ENCODE results near the gene SNX10. TPM values are rescaled to one million over a fixed set of nuclear protein-coding genes. Genes with fewer than 3 reads are reported as not detected.

SNX10 gene
- total RNA-seq, 2 donors from 2014 or later, result 1.3 to 6.7 TPM

- no peaks in the 10 kb centered on the region for H3K36me3 ChIP-seq (replicated peaks in 1 of 2; ENCODE audit: insufficient read depth in 1 of 2, low read depth in 2 of 2)
- H3K4me1 ChIP-seq, result peaks cover 11% of the 10 kb centered on the region
- H3K4me3 ChIP-seq, result no peak overlapping the region
- intact Hi-C loops (cut with DNase I), result loop anchor here (5.0 kb wide), 1 partner anchor 295 kb away; no protein-coding TSS in a partner anchor
- no peak overlapping the region for H3K27ac ChIP-seq
- ATAC-seq (no peak), DNase-seq (no peak)
- H3K27me3 ChIP-seq, result no peaks in the 10 kb centered on the region
- 36 to 52% methylated on average over 2 of the region's 2 CpGs for WGBS, 2 donors
- no peak for TF ChIP-seq POLR2A (IDR thresholded peaks at IDR 0.05)
- no peak for TF ChIP-seq CTCF (IDR thresholded peaks at IDR 0.05)
- H3K9me3 ChIP-seq, result no peaks in the 10 kb centered on the region
Measured at GRCh38 chr7:26372704-26373103, 81.0 kb downstream of the SNX10 start.

GRCh38 chr7:26374647-26375373 is 83.1 kb downstream of the SNX10 start:
- Histone ChIP-seq H3K4me3 (no peak overlapping the region), H3K9me3 (no peaks in the 10 kb centered on the region), H3K36me3 (replicated peaks in 1 of 2; ENCODE audit: insufficient read depth in 1 of 2, low read depth in 2 of 2) (no peaks in the 10 kb centered on the region), H3K27me3 (no peaks in the 10 kb centered on the region), H3K4me1 (peaks cover 5% of the 10 kb centered on the region), H3K27ac (no peak overlapping the region)
- intact Hi-C loops (cut with DNase I), result loop anchor here (5.0 kb wide), 1 partner anchor 292 kb away; no protein-coding TSS in a partner anchor
- 56 to 84% methylated on average over 6 of the region's 6 CpGs for WGBS, 2 donors
- ATAC-seq (no peak), DNase-seq (no peak)
- TF ChIP-seq POLR2A (IDR thresholded peaks at IDR 0.05) (no peak), CTCF (IDR thresholded peaks at IDR 0.05) (no peak)

GRCh38 chr7:26375726-26376174 is 84.1 kb downstream of the SNX10 start:
- Histone ChIP-seq H3K9me3 (no peaks in the 10 kb centered on the region), H3K36me3 (replicated peaks in 1 of 2; ENCODE audit: insufficient read depth in 1 of 2, low read depth in 2 of 2) (no peaks in the 10 kb centered on the region), H3K27ac (peak overlapping the region in 3 of 4 donors; percentile 77 to 91 (median 89)), H3K4me1 (peaks cover 5% of the 10 kb centered on the region), H3K4me3 (peak overlapping the region in 1 of 2 donors; percentile 4), H3K27me3 (no peaks in the 10 kb centered on the region)
- intact Hi-C loops (cut with DNase I), result no loop called here
- ATAC-seq, result peak; percentile 22
- no peak for DNase-seq
- 6 to 11% methylated on average over 14 of the region's 14 CpGs for WGBS, 2 donors
- no peak for TF ChIP-seq POLR2A (IDR thresholded peaks at IDR 0.05)
- no peak for TF ChIP-seq CTCF (IDR thresholded peaks at IDR 0.05)

GRCh38 chr7:26376175-26376917 is 84.7 kb downstream of the SNX10 start:
- intact Hi-C loops (cut with DNase I), result no loop called here
- peak; percentile 75 for ATAC-seq
- Histone ChIP-seq H3K27me3 (no peaks in the 10 kb centered on the region), H3K9me3 (no peaks in the 10 kb centered on the region), H3K36me3 (replicated peaks in 1 of 2; ENCODE audit: insufficient read depth in 1 of 2, low read depth in 2 of 2) (no peaks in the 10 kb centered on the region), H3K4me1 (peaks cover 5% of the 10 kb centered on the region), H3K27ac (peak overlapping the region; percentile 35 to 91 (median 83)), H3K4me3 (peak overlapping the region; percentile 62 to 73)
- no peak for TF ChIP-seq POLR2A (IDR thresholded peaks at IDR 0.05)
- peak in 1 of 7 experiments; percentile 24 for TF ChIP-seq CTCF (IDR thresholded peaks at IDR 0.05)
- DNase-seq, result peak; percentile 71 to 86 (median 76)
- WGBS, 2 donors, result 1 to 2% methylated on average over 20 to 88 of the region's 88 CpGs

Data from body of pancreas (tissue), 4 donors.